C4-2B (cell line): ENCODE measurements around the gene LRP2.

Experiments used
- CTCF ChIP-seq: fragments of 450-650 bp; conservative IDR thresholded peaks from 2 replicates; pipeline ENCODE4 v1.5.1; 2017; ENCODE audit warnings: mild to moderate bottlenecking
- ZFX ChIP-seq: fragments of 450-650 bp; IDR thresholded peaks from 2 replicates; pipeline ENCODE4 v1.6.1; 2017

GRCh38 chr2:169366066-169366465, 3.7 kb upstream of the LRP2 start:
- TF ChIP-seq CTCF (no peak), ZFX (no peak)
